ENCODE measurements around the gene PTCH1.
A peak's percentile ranks its signal among the peaks of the same experiment; 100 is the strongest.

PTCH1 gene

GRCh38 chr9:95511952-95512708 lies 4.6 kb downstream of the PTCH1 start:
- no peak for DNase-seq

DNA sequence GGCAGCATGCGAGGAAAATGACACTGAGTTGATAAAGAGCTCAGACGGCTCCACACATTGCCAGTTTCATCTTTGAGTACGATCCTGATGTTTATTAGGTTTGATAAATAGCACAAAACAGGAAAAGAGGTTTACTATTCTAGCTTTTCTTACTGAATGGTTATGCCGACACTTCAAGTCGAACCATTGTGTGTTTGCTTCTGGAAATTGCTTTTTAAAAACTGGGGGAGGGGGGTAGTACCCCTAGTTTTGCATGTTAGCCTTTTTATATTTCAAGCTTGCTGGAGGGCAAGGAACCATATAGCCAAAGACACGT lies 5.2 kb downstream of the PTCH1 start:
- DNase-seq, result no peak

- peak; percentile 93 for DNase-seq
Measured at GRCh38 chr9:95510709-95511615, 5.8 kb downstream of the PTCH1 start.

DNA sequence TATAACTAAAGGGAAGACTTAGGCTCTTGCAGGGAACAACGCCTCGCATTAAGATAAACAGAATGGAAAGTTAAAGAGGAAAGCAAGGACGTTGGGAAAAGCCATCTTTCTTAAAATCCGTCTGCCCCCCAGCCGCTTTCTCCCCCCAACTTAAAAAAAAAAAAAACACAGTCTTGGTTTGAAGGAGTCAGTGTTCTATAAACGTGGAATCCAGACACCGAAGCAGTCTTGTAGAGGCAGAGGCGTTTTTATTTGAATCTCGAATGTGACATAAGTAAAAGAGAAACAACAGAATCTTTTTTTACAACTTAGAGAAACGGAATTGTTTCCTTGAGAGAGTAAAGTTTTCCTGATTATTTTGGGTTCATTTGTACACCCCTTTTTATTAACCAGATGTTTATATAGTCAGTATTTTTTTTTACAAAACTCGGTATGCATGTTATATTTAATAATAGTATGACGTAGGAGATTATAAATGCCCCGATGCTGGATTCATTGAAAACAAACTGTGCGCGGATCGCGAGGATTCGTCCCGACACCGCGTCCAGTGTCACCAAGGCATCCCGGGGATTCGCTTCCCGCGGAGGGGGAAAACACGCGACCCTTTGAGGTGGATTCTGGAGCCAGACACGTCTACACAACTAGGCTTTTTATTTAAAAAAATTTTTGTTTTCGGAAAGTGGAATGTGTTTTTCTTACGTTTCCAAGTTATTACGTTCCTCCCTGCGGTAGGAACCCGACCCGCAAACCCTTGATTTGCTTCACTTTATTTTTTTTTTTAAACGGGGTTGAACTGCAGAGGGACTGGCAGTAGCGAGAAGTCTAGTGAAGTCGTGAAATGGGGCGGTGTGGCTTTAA lies 6.7 kb downstream of the PTCH1 start:
- no peak for DNase-seq

GRCh38 chr9:95508968-95509850 lies 7.6 kb downstream of the PTCH1 start:
- peak; percentile 85 for DNase-seq

DNA sequence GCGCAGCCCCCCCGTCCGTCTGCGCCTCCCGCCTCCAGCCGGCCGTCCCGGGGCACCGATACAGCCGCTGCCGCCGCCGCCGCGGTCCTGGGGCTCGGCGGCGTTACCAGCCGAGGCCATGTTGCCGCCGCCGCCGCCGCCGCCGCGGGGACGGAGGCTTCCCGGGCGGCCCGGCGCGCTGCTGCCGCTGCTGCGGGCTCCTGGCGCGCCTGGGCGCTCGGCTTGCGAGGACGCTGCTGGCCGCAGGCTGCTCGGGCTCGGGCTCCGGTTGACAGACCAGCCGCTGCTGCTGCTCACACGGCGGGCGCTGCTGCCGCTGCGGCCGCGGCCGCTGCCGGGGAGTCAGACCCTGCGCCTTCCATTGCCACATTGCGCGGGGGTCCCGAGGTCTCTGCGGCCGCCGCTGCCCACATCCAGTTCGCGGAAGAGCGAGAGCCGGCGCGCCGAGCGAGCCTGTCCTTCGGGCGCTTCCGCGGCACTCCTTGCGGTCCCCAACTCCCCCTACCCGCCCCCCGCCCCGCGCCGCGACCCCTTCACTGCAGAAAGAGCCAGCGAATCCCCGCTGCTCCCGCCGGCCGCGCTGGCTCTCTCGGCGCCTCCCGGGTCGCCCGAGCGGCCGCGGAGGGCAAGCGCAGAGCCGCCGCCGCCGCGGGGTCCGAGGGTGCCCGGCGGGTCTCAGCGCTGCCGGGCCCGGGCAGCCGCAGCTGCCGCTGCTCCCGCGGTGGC lies 8.4 kb downstream of the PTCH1 start:
- peak; percentile 24 for DNase-seq

- peak; percentile 35 for DNase-seq
Measured at GRCh38 chr9:95507464-95508241, 9.1 kb downstream of the PTCH1 start.

- DNase-seq, result peak; percentile 24
Measured at GRCh38 chr9:95506678-95507463, 9.9 kb downstream of the PTCH1 start.

GRCh38 chr9:95506428-95506677 lies 10.4 kb downstream of the PTCH1 start:
- peak; percentile 26 for DNase-seq

DNA sequence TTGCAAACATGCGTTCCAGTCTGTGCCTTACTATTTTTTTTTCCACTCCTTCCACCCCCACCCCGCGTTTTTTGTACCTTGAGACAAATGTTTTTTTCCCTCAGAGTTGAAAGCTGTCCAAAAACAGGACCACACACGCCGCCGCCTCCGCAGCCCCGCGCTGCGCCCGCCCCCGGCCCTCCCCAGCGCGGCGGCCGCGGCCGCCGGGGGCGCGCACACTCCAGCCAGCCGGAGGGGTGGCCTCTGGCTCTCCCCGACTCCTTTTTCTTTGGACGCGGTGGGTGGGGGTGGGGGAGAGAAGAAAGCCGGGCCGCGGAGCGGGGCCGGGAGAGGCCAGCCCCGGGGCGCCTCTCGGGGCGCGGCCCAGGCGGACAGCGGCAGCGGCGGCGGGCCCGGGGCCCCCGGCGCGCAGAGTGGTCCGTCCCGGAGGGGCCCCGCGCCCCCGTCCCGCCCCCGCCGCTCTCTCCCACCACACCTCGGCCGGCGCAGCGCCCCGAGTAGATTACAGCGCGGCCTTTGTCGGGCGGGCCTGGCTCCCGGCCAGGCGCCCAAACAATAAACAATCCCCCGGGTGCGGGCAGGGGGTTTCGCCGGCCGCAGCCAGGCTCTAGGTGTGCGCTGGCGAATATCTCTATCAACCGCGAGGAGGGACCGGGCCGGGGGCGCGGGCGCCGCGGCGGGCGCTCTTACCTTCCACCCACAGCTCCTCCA lies 10.9 kb downstream of the PTCH1 start:
- peak; percentile 55 for DNase-seq

DNA sequence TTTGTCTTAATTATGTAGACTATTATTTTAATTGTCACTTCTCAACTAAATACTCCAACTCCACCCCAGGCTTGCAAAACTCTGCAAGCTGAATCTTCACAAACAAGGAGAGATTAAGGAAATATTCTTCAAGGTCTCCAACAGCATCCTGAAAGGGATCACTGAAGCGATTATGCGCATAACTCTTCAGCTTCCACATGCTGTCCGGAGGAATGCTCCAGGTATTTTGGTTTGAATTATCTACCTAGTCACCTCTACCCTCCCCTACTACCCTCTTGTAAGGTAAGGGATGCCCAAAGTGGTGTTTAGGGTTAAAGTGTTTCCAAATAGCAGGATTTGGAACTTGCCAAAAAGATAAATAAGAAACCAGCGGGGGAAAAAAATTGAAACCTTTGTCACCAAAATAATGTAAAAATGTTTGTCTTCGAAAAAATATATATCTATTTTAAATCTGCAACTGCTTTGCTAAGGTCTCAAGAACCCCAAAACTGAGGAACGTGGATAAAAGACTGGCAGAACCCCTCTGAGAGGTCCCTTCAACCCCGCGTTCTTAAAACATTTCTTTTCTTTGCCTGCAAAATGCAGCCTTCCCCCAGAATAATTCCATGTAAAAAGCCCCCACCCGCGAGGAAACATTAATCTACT lies 11.6 kb downstream of the PTCH1 start:
- no peak for DNase-seq

GRCh38 chr9:95504053-95504963 lies 12.5 kb downstream of the PTCH1 start:
- no peak for DNase-seq

DNA sequence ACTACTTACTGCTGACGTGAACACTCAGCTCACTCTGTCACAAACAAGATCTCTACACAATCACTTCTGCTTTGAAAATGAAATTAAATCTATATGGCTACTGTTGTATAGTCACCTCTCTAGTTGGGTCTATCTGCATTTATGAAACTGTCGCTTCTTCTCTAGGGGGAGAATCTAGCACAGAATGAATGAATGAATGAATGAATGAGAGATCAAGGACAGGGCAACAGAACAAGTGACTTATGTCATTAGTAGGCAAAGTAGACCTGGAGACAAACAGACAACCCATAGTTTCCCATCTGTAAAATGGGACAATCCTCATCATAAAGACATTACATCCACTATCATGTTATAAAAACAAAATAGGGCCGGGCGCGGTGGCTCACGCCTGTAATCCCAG lies 13.4 kb downstream of the PTCH1 start:
- DNase-seq, result no peak

DNA sequence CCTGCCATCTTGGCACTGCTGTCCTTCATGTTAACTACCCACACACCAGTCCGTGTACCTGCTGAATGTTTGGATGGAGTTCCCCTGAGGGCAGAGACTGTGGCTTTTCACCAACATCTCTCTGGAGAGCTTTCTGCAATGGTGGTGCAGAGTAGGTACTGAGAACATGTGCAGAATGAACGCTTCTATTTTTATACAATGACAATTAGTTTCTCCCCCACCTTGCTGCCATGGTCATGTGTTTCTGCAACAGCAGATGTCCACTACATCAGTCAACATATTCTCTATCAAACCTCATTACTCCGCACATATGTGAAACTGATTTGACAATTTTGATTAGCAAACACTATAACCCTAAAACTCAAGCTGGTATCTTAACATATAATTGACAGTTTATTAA lies 14.5 kb downstream of the PTCH1 start:
- DNase-seq, result no peak

DNA sequence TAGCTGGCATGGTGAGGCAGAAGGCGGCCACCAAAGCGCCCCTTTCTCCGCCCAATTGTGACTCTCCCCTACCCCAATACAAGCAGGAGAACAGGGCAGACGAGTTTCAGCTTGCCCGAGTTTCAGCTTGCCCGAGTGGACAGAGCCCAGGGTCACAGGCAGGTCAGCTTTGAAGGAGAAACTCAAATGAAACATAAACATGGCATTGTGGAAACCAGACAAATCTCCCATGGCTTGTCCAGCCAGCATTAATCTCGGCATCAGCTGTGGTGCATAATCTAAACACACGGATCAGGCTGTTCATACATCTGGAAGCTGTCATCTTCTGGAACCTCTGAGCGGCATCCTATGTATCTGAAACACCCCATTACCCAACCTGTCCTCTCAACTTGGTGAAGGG lies 16.9 kb downstream of the PTCH1 start:
- DNase-seq, result no peak

DNA sequence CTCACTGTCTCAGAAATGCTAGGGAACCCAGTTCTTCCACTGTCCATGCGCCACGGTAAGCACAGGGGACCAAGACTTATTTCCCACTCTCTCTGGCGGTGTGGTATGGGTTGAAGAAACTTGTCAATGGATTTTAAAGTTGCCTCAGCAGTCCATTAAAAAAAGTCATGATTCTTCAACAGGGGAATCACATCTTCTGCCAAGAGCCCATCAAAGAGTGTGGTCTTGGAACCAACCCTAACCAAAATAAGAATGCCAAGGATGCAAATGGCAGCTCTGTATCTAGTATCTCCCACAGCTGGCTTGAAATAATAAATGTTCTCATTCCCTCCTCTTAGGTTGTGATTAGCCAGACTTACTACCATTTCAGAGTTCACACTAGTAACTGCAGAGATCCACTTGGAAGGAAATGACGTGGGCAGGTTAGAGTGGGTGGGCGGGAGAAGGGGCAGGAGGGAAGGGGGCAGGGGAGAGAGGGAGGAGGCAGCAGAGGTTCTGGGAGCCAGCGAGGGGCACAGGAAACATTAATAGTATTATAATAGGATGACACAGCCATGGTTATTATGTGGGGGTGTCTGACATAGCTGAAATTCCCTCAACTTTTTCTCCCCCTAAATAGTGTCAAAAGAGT lies 17.6 kb downstream of the PTCH1 start:
- no peak for DNase-seq

DNA sequence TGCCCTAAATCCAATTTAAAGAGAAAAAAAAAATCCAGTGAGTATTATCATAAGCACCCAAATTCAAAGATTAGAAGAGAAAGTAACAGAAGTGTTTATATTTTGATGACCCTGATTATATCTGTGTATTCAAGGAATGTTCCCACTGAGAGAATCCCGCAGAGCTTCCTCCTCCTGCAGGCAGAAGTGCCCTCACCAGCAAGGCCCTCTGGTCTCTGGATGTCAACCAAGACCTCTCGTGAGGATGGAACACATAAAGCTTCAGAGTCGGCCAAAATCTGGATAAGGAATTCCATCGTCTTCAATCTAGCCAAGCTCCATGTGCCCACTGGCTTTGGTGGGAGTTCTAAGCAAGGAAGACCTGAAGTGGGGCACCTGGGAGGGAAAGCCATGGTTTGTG lies 18.1 kb downstream of the PTCH1 start:
- no peak for DNase-seq

All from NCI-H2029 (cell line).